ENCODE results near the gene NTN1.
A peak's percentile ranks its signal among the peaks of the same experiment; 100 is the strongest.

The NTN1 gene

DNA sequence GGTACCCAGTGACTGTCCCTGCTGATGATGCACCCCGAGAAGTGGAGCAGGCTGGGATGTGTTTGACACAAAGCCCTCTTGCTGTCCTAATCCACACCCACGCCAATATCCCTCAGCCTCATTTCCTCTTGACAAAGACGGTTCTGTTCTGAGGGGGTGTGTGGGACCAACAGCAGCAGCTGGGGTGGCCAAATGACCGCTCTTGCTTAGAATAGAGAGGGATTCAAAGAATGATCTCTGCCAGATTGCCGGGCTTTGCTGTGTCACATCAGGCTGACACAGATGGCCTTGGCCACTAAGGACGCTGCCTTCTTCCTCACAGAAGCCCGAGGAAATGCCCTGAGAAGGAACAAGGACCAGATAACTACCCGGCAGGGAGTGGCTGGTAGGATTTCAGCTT lies 250.7 kb downstream of the NTN1 start:
- DNase-seq (ENCODE audit: low read depth in 2 of 2) = no peak

DNA sequence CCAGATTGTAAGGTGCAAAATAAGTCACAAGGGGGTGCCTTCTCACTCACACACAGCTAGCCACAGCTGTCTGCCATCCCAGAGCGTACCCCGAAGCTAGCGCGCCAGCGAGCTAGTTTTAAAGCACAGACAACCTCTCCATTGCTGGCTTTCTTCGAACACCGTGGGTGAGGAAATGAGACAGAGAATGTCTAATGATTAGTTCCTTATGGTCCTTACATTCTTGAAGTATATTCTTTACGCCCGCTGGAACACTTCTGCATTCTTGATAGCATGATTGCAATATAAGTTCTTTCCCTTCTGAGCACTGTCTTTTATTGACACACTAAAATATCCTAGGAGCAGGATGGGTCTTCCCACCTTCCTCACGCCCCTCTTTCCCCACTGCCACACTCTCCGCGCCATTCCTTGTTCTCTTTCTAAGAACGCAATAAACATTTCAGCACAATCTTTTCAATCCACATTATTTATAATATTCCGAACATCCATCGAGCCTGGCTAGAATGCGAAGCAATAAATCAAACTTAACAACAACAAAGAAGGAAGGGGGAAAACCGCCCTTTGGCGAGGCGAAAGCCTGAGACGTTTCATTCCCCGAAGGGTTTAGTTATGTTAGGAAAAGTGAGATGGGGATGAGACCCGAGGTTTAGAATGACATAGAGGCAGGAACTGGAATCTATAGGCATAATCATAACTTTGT lies 251.3 kb downstream of the NTN1 start:
- DNase-seq (ENCODE audit: low read depth in 2 of 2) = no peak

DNA sequence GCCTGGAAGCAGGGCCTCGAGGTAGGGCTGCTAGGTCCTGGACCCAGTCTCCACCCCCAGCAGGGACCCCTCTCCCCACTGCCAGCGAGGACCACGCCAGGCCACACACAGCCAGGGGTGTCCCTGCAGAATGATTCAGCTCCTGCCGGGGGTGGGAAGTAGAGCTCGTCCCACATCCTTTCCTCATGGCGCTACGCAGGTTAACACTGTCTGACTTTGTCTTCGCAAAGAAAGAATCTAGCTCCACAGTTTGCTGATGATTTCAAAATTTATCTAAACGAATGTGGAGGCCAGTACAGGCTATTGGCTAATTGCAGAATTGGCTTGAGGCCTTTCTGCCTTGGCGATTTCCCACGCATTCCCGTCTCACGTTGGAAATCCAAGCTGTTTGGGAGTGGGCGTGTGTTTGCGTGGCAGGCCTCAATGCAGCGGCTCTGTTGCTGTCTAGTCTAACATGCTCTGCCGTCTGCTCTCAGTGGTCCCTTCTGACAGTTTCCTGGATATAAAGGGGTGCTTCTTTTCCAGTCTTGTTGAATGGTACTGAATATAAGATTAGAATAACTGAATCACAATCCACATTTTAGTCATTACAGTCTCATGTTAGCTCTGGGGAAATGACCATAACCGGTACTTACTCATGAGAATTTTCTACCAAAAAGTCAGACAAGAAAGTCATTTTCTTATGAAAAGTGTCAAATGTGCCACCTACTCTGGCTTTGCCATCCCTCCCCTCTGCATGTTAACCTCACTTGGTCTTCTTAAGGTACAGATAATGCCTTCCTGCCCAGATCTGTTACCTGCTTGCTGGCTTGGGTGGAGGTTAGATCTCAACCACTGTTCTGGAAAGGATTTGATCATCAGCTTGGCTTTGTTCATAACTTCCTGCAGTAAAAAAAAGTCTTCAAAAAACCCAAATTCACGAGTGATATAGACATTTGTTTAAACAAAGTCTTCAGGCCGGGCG lies 252.4 kb downstream of the NTN1 start:
- DNase-seq (ENCODE audit: low read depth in 2 of 2) = no peak

DNA sequence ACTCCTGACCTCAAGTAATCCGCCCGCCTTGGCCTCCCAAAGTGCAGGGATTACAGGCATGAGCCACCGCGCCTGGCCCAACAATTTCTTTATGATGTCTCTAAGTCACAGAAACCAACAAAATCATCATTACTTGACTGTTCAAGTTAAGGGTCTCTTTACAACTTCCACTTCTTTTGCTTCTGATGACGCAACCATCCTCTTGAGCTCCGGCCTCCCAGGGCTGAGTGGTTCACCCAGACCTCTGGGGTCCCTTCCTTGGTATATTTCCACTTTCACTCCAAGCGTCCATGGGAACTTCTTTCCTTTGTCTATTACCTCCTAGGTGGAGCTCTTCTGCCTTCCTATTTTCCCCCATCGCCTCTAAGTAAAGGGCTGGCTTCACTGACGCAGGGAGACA lies 253.7 kb downstream of the NTN1 start:
- no peak for DNase-seq (ENCODE audit: low read depth in 2 of 2)

GRCh38 chr17:9279893-9280292 lies 258.6 kb downstream of the NTN1 start:
- DNase-seq (ENCODE audit: low read depth in 2 of 2) = no peak

DNA sequence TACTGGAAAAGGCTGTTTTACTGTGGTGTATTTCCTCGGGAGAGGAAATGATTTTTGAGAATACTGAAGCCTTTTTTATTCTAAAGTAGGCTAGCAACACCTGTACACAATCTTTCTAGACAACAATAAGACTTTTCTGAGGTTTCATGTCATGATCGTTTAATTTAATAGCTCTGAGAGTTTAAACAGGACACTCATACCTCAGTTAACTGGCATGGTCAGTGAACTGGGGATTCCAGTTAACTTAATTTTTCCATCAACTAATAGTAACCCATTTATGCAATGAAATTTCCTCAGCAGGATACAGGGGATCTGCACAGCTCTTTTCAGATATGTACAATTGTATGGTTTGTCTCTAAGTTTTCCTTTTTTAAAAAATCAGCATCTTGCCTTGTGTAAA lies 262.6 kb downstream of the NTN1 start:
- no peak for DNase-seq (ENCODE audit: low read depth in 2 of 2)

GRCh38 chr17:9284884-9285283 lies 263.6 kb downstream of the NTN1 start:
- DNase-seq (ENCODE audit: low read depth in 2 of 2) = no peak

GRCh38 chr17:9285602-9286427 lies 264.5 kb downstream of the NTN1 start:
- no peak for DNase-seq (ENCODE audit: low read depth in 2 of 2)

DNA sequence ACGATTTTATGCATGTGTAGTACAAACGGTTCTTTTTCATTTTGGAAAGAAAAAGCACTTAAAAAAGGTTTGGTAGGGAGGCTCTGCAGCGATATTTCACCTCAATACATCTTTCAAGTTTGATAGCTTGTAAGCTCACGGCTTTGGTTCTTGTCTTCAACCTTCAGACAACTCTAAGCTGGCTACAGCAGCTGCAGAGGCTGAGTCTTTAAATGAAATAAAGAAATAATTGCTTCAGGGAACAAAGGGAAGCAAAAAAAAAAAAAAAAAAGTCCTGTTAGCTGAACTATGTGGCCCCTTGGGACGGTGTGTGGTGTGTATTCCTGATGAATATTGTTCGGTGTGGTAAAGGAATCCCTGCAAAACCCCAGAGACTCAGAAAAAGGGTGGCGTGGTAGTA lies 265.1 kb downstream of the NTN1 start:
- DNase-seq (ENCODE audit: low read depth in 2 of 2) = no peak

DNA sequence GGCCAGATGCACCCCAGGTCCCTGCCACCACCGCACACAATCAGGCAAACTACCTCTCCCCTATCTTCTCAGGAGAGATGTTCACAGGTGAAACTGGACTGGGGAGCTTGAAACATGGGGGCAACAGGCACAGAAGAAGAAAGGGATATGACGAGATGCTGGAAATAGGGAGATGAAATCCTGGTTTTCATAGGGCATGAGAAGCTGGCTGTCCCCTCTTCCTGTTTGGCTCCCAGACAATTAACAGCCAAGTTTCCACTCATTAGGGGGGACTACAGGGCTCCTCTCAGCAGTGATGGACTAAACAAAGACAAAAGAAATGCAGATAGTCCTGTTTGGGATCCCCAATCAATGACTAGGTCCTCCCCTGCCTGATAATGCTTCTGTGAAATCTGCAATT lies 266.0 kb downstream of the NTN1 start:
- DNase-seq (ENCODE audit: low read depth in 2 of 2) = no peak

GRCh38 chr17:9290226-9290613 lies 268.9 kb downstream of the NTN1 start:
- no peak for DNase-seq (ENCODE audit: low read depth in 2 of 2)

GRCh38 chr17:9291912-9292560 lies 270.7 kb downstream of the NTN1 start:
- DNase-seq (ENCODE audit: low read depth in 2 of 2) = peak; percentile 1 to 2

DNA sequence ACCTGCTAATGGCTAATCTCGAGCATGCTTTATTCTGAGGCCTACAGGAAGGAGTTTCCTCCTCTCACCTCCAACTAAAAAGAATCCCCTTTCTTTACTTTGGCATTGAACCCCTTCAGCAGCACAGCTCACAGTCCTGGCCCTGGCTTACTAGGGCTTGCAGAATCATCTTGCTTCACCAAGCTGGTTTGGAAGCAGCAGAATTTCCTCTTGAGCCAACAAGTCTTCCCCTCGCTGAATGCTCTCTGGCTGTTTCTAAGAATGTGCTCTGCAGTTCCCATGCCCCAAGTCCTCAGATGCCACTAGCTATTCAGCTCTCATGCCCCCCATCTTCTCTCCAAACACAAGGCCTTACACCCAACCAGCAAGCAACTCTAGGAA lies 271.2 kb downstream of the NTN1 start:
- DNase-seq (ENCODE audit: low read depth in 2 of 2) = no peak
